AG08395 (cell line): ENCODE measurements around the gene CEP55.

ENCODE experiments used
- DNase-seq: peaks from one replicate; pipeline ENCODE4 v3.0.0; 2012; ENCODE audit warnings: mixed read lengths, low spot score

Gene CEP55

DNA sequence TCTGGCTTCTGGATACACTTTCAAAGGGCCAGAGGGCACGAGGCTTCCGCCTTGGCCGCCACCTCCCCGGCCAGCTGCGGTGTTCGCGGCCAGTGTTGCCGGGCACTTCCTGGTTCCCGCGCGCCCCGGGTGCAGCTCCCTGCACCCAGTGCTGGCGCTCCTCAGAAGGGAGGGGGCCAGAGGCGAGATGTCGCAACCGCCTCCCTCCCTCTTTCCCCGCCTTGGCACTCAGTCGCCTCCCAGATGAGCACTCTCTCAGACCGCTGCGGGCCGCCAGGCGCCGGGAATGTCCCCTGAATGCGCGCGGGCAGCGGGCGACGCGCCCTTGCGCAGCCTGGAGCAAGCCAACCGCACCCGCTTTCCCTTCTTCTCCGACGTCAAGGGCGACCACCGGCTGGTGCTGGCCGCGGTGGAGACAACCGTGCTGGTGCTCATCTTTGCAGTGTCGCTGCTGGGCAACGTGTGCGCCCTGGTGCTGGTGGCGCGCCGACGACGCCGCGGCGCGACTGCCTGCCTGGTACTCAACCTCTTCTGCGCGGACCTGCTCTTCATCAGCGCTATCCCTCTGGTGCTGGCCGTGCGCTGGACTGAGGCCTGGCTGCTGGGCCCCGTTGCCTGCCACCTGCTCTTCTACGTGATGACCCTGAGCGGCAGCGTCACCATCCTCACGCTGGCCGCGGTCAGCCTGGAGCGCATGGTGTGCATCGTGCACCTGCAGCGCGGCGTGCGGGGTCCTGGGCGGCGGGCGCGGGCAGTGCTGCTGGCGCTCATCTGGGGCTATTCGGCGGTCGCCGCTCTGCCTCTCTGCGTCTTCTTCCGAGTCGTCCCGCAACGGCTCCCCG, 70.2 kb downstream of the CEP55 start, which contains the start of gene FFAR4:
Gene FFAR4, plus strand, starts transcription at position 231 of the 842 bp plus-strand sequence. Its CDS starts 56 bp downstream, at position 287.
- DNase-seq, result no peak

DNA sequence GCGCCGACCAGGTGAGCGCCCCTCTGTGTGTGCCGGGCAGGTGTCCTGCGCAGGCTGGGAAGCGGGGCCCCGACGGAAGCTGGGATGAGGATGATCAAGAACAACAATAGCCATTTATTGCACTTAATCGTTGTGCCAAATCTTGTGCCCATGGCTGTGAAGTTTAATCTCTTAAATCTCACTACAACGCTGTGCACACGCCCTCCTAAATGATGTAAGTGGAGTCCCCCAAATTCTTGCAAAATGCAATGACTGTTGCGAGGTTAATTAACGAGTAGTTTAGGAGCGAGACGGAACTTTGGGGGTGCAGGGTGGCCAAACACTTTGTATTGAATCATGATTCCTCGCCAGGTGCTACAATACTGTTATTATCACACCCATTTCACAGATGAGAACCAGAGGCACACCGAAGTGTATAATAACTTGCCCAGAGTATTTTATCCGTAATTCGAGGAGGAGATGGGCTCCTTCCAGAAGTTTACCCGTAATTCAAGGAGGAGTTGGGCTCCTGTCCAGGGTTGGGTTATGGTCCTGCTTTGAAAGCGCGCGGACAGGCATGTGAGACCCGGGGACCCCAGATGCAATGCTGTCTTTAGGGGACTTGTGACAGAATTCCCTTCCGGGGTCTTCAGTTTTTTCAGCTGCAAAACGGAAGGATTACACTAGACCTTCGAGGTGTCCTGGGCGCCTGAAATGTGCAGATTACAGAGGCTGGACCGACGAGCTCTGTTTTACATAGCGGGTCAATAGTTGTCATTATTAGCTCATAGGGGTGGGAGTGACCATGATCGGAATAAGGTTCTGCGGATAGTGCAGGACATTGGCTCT, 71.1 kb downstream of the CEP55 start:
- no peak for DNase-seq

- no peak for DNase-seq
Observed at GRCh38 chr10:93568105-93568390, 71.6 kb downstream of the CEP55 start.

- DNase-seq, result no peak
Observed at GRCh38 chr10:93570383-93570782, 74.0 kb downstream of the CEP55 start.

GRCh38 chr10:93572606-93573005, 76.2 kb downstream of the CEP55 start:
- no peak for DNase-seq

DNA sequence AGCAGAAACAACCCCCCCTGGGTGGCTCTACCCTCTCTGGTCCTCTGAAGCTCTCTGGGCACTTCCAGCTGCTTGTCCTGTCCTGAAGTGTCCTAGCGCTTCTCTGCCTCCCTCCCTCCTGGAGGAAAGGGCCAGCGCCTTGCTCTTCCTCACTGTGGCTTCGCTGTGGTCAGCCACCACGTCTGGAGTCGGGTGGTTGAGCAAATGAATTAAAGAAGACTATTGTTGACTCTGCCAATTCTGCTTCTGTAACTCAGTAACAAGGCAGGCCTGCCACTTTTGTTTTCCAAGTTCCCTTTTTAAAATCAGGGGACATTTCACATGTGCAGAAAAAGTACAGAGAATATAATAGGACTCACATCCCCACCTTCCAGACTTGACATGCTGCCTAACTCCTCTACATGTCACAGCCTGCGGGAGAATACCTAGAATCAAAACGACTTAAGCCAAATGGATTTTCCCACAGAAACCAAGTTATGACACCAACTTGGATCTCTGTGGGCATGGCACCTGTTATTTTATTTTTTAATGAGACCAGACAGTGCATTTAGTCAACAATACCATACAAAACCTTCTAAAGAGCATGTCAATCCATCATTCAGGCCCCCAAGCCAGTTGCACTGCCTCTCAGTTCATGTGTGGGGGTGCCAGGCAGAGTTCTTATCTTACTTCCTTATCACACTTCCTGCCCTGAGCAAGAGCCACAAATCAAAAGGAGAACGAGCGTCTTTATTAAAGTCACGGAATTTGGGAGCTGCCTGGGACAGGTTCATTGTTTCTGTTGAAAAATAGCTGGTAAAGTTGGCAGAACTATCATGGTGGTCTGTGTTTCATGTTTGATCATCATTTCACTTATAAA, 76.9 kb downstream of the CEP55 start:
- no peak for DNase-seq

DNA sequence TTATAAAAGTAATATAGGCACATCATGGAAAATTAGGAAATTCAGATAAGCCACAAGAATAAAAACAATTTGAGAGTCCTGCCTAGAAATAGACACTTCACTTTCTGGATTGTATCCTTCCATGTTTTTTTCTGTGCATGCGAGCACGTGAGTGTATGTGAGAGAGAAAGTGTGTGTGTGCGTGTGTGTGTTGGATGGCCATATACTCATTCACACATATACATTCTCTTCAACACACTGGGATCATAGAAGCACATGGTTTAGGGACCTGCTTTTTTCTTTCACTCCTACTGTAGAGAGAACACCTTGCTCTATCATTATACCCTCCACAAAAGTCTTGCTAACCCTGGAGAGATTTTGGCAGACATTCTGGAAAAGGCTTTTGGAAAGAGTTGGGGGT, 77.5 kb downstream of the CEP55 start:
- no peak for DNase-seq

GRCh38 chr10:93576888-93577287, 80.5 kb downstream of the CEP55 start:
- DNase-seq, result no peak

GRCh38 chr10:93577565-93577964, 81.2 kb downstream of the CEP55 start:
- no peak for DNase-seq
